SU-DHL-6 (cell line): ENCODE measurements around the gene TNPO2.

Experiments
- CTCF ChIP-seq: fragments of 200-600 bp; sonication (generic); IDR thresholded peaks from one replicate; pipeline ENCODE4 v1.5.1; 2017; ENCODE audit warnings: antibody characterized with exemption, mild to moderate bottlenecking, low read length, moderate library complexity; ENCODE audit not compliant: insufficient read depth, poor library complexity, severe bottlenecking
- EZH2phosphoT487 ChIP-seq: fragments of 200-600 bp; sonication (generic), shearing (Covaris generic); conservative IDR thresholded peaks from 2 replicates; pipeline ENCODE4 v1.6.1; 2018; ENCODE audit warnings: mild to moderate bottlenecking, antibody characterized with exemption, low read length, moderate library complexity, mixed read lengths

DNA sequence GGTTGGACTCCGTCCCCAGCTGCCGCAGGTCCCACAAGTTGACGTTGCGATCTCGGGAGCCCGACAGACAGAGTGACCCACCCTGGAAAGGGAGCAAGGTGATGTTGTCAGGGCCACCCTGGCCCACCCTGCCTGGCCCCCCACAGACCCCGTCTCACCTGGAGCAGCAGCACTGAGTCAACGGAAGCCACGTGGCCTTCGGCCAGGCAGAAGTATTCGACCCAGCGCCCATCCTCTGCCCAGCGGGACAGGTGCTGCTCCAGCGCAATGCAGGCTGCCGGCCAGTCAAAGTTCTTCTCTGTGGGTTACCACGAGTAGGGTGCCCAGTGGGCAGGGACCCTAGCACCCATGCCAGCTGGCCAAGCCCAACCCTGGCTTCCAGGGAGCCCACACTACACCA lies 29.1 kb downstream of the TNPO2 start:
- TF ChIP-seq EZH2phosphoT487 (no peak), CTCF (no peak)
